GM12878 (cell line): Measurements from ENCODE around the gene GDF11. TPM values are rescaled to one million over a fixed set of nuclear protein-coding genes. Genes with fewer than 3 reads are reported as not detected.

Experiments
- ATAC-seq: fragments of 200-7000 bp; cut with Tn5 transposase; 3 replicates; pipeline ENCODE4 v1.9.1; 2020; ENCODE audit warnings: mild to moderate bottlenecking, moderate library complexity
- BruUV-seq: library from RNA; stranded (reverse); fragments of 400-500 nt; replicated peaks from 2 replicates; lab custom pipeline; 2021; lab: Mats Ljungman, UMichigan
- CTCF ChIA-PET: fragments of 300-600 bp; sonication (Branson Sonifier 250); formaldehyde crosslinking; extraction: SDS; loops from one replicate; lab custom pipeline; 2021; ENCODE audit warnings: inconsistent platforms; lab: Yijun Ruan, JAX
- POLR2A ChIA-PET: fragments of 350-600 bp; formaldehyde crosslinking; extraction: SDS; loops from one replicate; lab custom pipeline; 2021; ENCODE audit warnings: inconsistent platforms; lab: Charles Lee
- RAD21 ChIA-PET: fragments of 300-600 bp; sonication (Branson Sonifier 250); formaldehyde crosslinking; loops from one replicate; lab custom pipeline; 2023; ENCODE audit warnings: antibody characterized with exemption; ENCODE audit not compliant: unreplicated experiment; lab: Charles Lee
- SMC1A ChIA-PET: fragments of 300-600 bp; sonication (Branson Sonifier 250); formaldehyde crosslinking; loops from one replicate; lab custom pipeline; 2023; ENCODE audit not compliant: unreplicated experiment, uncharacterized antibody; lab: Charles Lee
- DNase-seq: peaks from one replicate; pipeline ENCODE4 v3.0.0-alpha.2; 2011; ENCODE audit warnings: low read depth, low spot score
- FAIRE-seq: peaks from 3 replicates; lab custom pipeline; 2011; peaks lifted over from hg19 to GRCh38; lab: Jason Lieb, UNC
- H2AFZ ChIP-seq: 2 replicates; pipeline ENCODE4 v1.6.0; 2011; ENCODE audit warnings: low read depth, low read length, control low read depth; ENCODE audit not compliant: control insufficient read depth
- H3K27ac ChIP-seq: 2 replicates; pipeline ENCODE4 v1.5.1; 2011; ENCODE audit warnings: control low read depth; ENCODE audit not compliant: control insufficient read depth, insufficient read depth
- H3K27me3 ChIP-seq, 2 experiments: replicated peaks in 1 of 2; 2 replicates each; pipeline versions ENCODE4 v1.6.0 to v1.6.1; 2011; ENCODE audit warnings: low read length in 1 of 2; ENCODE audit not compliant: control insufficient read depth in 2 of 2, insufficient read depth in 2 of 2
- H3K36me3 ChIP-seq, 2 experiments: 2 replicates each; pipeline ENCODE4 v1.5.1; 2011; ENCODE audit warnings: low read length in 1 of 2; ENCODE audit not compliant: control insufficient read depth in 2 of 2, insufficient read depth in 2 of 2
- H3K4me1 ChIP-seq: 2 replicates; pipeline ENCODE4 v1.6.1; 2011; ENCODE audit warnings: mild to moderate bottlenecking, low read length, moderate library complexity, mixed read lengths; ENCODE audit not compliant: control insufficient read depth, insufficient read depth
- H3K4me2 ChIP-seq: 2 replicates; pipeline ENCODE4 v1.6.0; 2011; ENCODE audit warnings: control low read depth; ENCODE audit not compliant: control insufficient read depth, insufficient read depth
- H3K4me3 ChIP-seq: fragments of 200-600 bp; sonication (generic); 2 replicates; pipeline ENCODE4 v1.5.1; 2016
- H3K79me2 ChIP-seq: 2 replicates; pipeline ENCODE4 v1.6.0; 2011; ENCODE audit warnings: low read length; ENCODE audit not compliant: control insufficient read depth, insufficient read depth
- H3K9ac ChIP-seq: 2 replicates; pipeline ENCODE4 v1.8.0; 2011; ENCODE audit warnings: low read length, control low read depth, mixed read lengths; ENCODE audit not compliant: control insufficient read depth, insufficient read depth
- H3K9me3 ChIP-seq: replicated peaks from 3 replicates; pipeline ENCODE4 v1.5.1; 2011; ENCODE audit warnings: mild to moderate bottlenecking, low read length; ENCODE audit not compliant: control insufficient read depth, insufficient read depth
- H4K20me1 ChIP-seq: 2 replicates; pipeline ENCODE4 v1.6.0; 2011; ENCODE audit not compliant: control insufficient read depth, insufficient read depth
- JUND ChIP-seq: IDR thresholded peaks from 2 replicates; pipeline ENCODE4 v1.6.1; 2012; ENCODE audit warnings: low read depth, mild to moderate bottlenecking, low read length, improper control_type of control experiment, moderate library complexity
- MYC ChIP-seq: IDR thresholded peaks from 2 replicates; pipeline ENCODE4 v1.6.1; 2011; ENCODE audit warnings: mild to moderate bottlenecking, low read length, moderate library complexity, inconsistent platforms; ENCODE audit not compliant: insufficient read depth, insufficient replicate concordance, insufficient read length, severe bottlenecking
- SMARCA5 ChIP-seq: fragments of 450-650 bp; IDR thresholded peaks from 2 replicates; pipeline ENCODE4 v1.6.1; 2017; ENCODE audit warnings: mild to moderate bottlenecking
- ZNF24 ChIP-seq: fragments of 450-650 bp; IDR thresholded peaks from 2 replicates; pipeline ENCODE4 v1.6.1; 2017; ENCODE audit warnings: antibody characterized with exemption, mild to moderate bottlenecking
- ZSCAN29 ChIP-seq: fragments of 450-650 bp; IDR thresholded peaks from 2 replicates; pipeline ENCODE4 v1.6.1; 2017; ENCODE audit warnings: mild to moderate bottlenecking, moderate library complexity
- WGBS: methylation state at CpG from one replicate; pipeline ENCODE4 v1.1.6; 2016; ENCODE audit warnings: low lambda C conversion rate; ENCODE audit not compliant: insufficient replicate concordance, insufficient coverage; ENCODE audit errors: missing lambda C conversion rate; 5-methylcytosine and 5-hydroxymethylcytosine counted together
- in situ Hi-C: fragments of 300-500 bp; cut with MboI; formaldehyde crosslinking; loops from 9 replicates; pipeline ENCODE4 v1.14.3; 2018; ENCODE audit warnings: mixed read lengths
- intact Hi-C: fragments of 100-400 bp; cut with micrococcal nuclease; formaldehyde crosslinking; loops from one replicate; pipeline ENCODE4 v1.14.2; 2022; ENCODE audit not compliant: unreplicated experiment
- polyA plus RNA-seq, 11 experiments: library from polyadenylated mRNA; depleted of rRNA in 4 of 11; unstranded in 6 of 11; stranded (reverse) in 5 of 11; fragments of >200 nt; fragmentation: Nextera tagmentation in 4 of 11; fragmentation: Illumina TruSeq in 1 of 11; extraction: Ambion mirVana in 4 of 11; extraction: Trizol in 1 of 11; gene quantifications; 1 replicate in 1 of 11; 2 replicates in 10 of 11; pipeline versions ENCODE4 v1.2.1 to v1.2.3, GENCODE V29; 2011 to 2016; ENCODE audit warnings: inconsistent platforms in 2 of 11, missing spikeins in 2 of 11, low read depth in 1 of 11
- total RNA-seq, 4 experiments: library from RNA; depleted of rRNA in 3 of 4; stranded (reverse); fragments of >200 nt in 3 of 4; fragmentation: Illumina TruSeq in 1 of 4; extraction: Trizol in 1 of 4; gene quantifications; 2 replicates each; pipeline versions ENCODE4 v1.2.1 to v1.2.3, GENCODE V29; 2013 to 2021
- TF ChIP-seq, protein P1 (sequence below): IDR thresholded peaks from 2 replicates; pipeline ENCODE4 v1.6.1; 2011; ENCODE audit warnings: borderline replicate concordance, low read depth, mild to moderate bottlenecking, moderate library complexity, low read length; ENCODE audit not compliant: insufficient read depth, poor library complexity, severe bottlenecking

GDF11 gene
- total and polyA plus RNA-seq, 10 of the 15 experiments (the other 5 are each of a cell fraction or from before 2014, with no cell fraction given) = 0.83 to 15.4 (median 4.3) TPM

DNA sequence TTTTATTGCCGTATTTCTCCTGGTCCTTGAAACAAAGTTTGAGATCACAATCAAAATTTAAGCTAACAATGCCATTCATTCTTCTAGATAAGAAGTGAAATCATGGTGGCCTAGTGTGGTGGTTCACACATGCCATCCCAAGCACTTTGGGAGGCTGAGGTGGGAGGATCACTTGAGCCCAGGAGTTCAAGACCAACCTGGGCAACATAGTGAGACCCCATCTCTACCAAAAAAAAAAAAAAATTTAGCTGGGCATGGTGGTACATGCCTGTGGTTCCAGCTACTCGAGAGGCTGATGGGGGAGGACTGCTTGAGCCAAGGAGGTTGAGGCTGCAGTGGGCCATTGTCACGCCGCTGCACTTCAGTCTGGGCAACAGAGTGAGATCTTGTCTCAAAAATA lies 24.2 kb downstream of the GDF11 start:
- no peak for FAIRE-seq
- no peak for ATAC-seq
- Histone ChIP-seq H3K36me3 (peaks cover 0 to 7% of the 10 kb centered on the region in 2 experiments; a peak in 3 of 4 replicates), H3K79me2 (no peaks in the 10 kb centered on the region; the same call in 1 of the 2 replicates), H3K4me2 (no peak overlapping the region), H4K20me1 (no peaks in the 10 kb centered on the region), H3K4me3 (no peak overlapping the region), H3K9ac (no peak overlapping the region), H2AFZ (no peak overlapping the region), H3K27ac (no peak overlapping the region), H3K27me3 (no peaks in the 10 kb centered on the region), H3K9me3 (no peaks in the 10 kb centered on the region), H3K4me1 (no peaks in the 10 kb centered on the region)
- 97% methylated on average over 4 of the region's 4 CpGs for WGBS
- in situ Hi-C loops (no loop called here), intact Hi-C loops (no loop called here)
- no peak for TF ChIP-seq MYC
- TF ChIP-seq JUND = no peak
- no peak for TF ChIP-seq ZSCAN29
- no TSS peak for BruUV-seq
- no peak for DNase-seq
- SMC1A ChIA-PET = interaction anchor here (0.7 to 2.2 kb wide), 3 partner anchors 13 to 49 kb away, joined by 3 to 6 read pairs (median 4); no protein-coding TSS in a partner anchor
- RAD21 ChIA-PET = interaction anchor here (0.7 kb wide), 1 partner anchor 215 kb away, joined by 4 read pairs; no protein-coding TSS in a partner anchor
- CTCF ChIA-PET = interaction anchor here (1.0 to 1.3 kb wide), 2 partner anchors 29 to 31 kb away, joined by 3 to 4 read pairs; no protein-coding TSS in a partner anchor
- POLR2A ChIA-PET = interaction anchor here (0.7 kb wide), 1 partner anchor 47 kb away, joined by 3 read pairs; the partner anchor contains the start of gene RDH5

DNA sequence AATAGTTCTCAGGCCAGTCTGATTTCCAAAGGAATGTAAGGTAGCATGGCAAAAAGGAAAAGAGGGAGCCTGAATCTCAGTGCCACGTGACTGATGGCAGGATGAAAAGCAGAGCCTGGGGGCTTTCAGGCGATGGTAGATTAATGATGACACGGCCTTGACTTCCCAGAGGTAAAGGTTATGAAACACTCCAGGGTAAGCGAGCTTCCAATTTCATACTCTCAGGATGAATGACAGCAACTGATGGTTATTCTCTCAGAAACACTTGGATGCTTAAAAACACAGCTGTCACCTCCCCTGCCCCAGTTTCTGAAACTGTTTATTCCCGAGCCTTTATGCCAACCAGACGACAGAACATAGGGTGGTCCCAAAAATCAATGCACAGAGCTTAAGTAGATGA lies 28.8 kb downstream of the GDF11 start:
- CTCF ChIA-PET = interaction anchor here (1.1 to 2.1 kb wide), 4 partner anchors 24 to 257 kb away, joined by 3 to 9 read pairs (median 4); no protein-coding TSS in a partner anchor
- no peaks in the 10 kb centered on the region for H4K20me1 ChIP-seq
- no peak overlapping the region for H3K9ac ChIP-seq
- ATAC-seq = no peak
- RAD21 ChIA-PET = interaction anchor here (0.7 kb wide), 1 partner anchor 23 kb away, joined by 3 read pairs; no protein-coding TSS in a partner anchor
- H3K4me2 ChIP-seq = no peak overlapping the region
- peaks cover 0 to 11% of the 10 kb centered on the region in 2 experiments; a peak in 3 of 4 replicates for H3K36me3 ChIP-seq
- no peaks in the 10 kb centered on the region for H3K9me3 ChIP-seq
- H2AFZ ChIP-seq = no peak overlapping the region
- intact Hi-C loops (no loop called here), in situ Hi-C loops (no loop called here)
- POLR2A ChIA-PET = interaction anchor here (0.5 to 1.2 kb wide), 2 partner anchors 25 to 398 kb away, joined by 3 read pairs; no protein-coding TSS in a partner anchor
- 96% methylated on average over 6 of the region's 6 CpGs for WGBS
- TF ChIP-seq SMARCA5 = no peak
- no peak for TF ChIP-seq ZNF24
- TF ChIP-seq, protein P1, sequence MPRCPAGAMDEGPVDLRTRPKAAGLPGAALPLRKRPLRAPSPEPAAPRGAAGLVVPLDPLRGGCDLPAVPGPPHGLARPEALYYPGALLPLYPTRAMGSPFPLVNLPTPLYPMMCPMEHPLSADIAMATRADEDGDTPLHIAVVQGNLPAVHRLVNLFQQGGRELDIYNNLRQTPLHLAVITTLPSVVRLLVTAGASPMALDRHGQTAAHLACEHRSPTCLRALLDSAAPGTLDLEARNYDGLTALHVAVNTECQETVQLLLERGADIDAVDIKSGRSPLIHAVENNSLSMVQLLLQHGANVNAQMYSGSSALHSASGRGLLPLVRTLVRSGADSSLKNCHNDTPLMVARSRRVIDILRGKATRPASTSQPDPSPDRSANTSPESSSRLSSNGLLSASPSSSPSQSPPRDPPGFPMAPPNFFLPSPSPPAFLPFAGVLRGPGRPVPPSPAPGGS = no peak
- no peak overlapping the region for H3K4me3 ChIP-seq
- no peak overlapping the region for H3K27ac ChIP-seq
- FAIRE-seq = no peak
- DNase-seq = no peak
- no peaks in the 10 kb centered on the region for H3K27me3 ChIP-seq
- no TSS peak for BruUV-seq
- H3K79me2 ChIP-seq = no peaks in the 10 kb centered on the region; the same call in 1 of the 2 replicates
- SMC1A ChIA-PET = interaction anchor here (1.0 to 2.9 kb wide), 5 partner anchors 14 to 45 kb away, joined by 3 to 11 read pairs (median 4); partner anchors contain the start of gene GDF11
- H3K4me1 ChIP-seq = no peaks in the 10 kb centered on the region
